CD4-positive, alpha-beta T cell treated with Interferon gamma for 1 hour (primary cell): ENCODE results near the gene EIF4G2.
"Not testable (repeated sequence)": the region's sequence is repeated elsewhere in the genome, so short reads cannot be mapped to it uniquely, and the experiment has no call there.

Experiments
- DNase-seq: peaks from one replicate; pipeline ENCODE4 v3.0.0-alpha.2; 2020

Gene EIF4G2

DNA sequence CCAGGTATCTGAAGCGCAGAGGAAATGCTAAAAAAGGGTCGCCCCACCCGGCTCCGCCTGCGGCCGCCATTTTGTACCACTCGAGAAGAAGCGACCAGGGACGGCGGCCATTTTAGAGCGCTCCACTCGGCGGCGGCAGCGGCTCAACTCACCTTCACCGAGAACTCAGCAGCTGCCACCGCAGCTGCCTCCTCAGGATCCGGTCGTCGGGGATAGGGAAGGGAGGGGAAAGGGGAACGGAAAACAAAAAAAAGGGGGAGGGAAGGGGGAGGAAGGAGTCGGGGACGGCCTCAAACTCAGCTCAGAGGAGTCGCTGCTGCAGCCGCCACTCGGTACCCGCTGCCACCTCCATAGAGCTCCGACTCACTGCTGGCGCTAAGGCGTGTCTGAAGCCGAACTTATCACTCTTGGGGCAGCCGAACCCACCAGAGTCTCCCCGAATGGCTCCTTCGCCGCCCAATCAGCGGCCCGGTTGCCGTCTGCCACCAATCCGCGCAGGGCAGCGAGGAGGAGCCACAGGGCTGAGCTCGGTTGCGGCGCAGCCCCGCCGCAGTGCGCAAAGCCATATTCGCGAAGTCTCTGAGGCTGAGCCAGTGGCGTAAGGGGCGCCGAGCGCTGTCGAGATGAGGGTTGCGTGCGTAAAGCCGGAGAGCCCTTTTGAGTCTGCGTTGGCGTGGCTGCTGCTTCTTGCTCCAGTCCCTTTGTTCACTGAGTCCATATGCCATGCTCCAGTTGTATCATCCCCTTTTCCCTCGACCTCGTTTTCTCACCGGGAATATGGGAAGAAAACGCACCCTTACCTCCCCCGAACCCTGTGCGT is at the start of gene EIF4G2:
TSS of gene EIF4G2 (minus strand) at position 374 of the 820 bp plus-strand sequence.
- peak; percentile 99 for DNase-seq

DNA sequence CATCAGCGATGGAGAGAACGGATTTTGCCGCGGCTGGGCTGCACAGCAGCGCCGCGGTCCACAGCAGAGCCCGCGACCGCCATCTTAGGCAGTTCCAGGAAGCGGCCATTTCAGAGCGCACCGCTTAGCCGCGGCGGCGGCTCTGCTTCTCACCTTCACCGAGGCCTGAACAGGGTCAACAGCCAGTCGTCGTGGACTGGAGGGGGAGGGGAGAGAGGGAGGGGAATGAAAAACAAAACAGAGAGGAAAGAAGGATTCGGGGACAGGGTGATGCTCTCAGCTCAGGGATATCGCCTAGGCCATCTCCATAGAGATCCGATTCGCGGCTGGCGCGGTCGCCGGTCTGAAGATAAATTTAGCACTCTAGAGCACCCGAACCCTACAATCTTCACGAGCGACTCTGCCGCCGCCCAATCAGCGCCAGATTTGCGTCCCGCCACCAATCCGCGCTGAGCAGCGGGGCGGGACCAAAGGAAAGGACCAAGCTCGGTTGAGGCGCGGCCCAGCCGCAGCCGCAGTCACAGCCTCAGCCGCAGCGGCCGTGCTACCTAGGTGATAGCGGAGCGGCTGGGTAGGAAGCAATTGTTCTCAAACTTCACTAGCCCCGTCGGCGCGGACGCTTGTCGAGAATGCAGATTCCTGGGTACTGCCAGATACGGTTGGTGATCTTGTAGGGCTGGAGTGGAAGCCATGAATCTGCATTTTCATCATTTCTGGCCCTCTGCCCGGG is 49.1 kb upstream of the EIF4G2 start, which contains the start of gene ZBED5:
TSS of gene ZBED5 (minus strand) at position 345 of the 730 bp plus-strand sequence. CDS start 3,108 bp downstream, outside the sequence.
- DNase-seq = peak; percentile 96

DNA sequence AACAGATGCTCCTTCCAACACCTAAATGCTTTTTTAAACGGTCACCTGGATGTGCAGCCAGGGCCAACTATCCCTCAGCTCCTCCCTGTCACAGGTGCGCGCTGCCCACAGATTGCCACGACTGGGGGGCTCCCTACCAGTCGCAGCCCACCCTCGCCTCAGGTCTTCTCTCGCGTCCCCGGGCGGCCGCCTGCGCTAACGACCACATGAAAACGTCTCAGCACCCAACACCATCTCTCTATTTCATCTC is 48.7 kb upstream of the EIF4G2 start:
- no peak for DNase-seq

DNA sequence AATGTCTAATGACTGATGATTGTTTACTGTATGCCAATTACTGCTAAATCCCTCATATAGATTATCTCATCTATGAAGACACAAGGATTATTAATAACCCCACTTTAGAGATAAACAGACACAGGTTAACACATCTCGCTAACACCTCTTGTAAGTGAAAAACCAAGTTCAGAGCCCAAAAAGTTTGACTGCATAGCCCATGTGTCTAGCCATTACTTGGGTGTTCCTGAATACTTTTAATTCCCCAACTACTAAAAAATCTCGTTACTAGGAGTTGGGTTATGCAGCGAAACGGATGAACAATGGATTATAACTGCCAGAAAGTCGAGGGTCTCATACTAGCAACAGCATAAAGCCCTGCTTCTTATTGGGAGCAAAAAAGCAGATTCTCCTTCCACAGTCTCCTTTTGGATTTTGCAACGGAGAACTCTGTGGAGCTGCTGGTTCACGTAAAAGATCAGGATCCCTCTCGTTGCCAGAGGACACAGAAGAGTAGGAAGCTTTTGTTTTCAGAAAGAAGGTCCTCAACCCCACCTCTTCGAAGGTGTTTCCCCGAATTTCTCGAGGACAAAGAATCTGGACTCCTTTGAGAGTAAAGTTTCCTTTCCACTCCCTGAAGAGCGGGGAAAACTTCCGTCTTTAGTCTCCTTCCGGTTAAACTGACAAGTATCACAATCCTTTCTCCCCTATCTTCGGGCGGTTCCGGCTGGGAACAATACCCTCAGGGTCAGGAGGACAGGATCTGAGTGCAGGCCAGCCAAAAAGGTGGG is 48.1 kb upstream of the EIF4G2 start:
- no peak for DNase-seq

DNA sequence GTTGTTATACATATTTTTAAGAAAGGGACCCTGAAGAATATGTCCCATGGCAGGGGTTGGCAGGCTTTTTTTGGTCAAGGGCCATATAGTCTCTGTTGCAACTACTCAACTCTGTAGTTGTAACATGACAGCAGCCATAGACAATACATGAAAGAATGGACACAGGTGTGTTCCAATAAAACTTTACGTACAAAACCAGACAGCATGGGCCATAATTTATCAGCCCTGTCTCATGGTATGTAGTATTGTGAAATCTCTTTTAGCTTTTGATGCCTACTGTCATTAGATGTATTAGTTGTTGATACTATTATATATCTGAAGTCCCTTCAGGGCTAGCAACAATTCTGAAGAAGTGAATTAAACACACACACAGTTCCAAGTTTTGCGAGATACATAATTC is 46.6 kb upstream of the EIF4G2 start:
- DNase-seq = no peak

DNA sequence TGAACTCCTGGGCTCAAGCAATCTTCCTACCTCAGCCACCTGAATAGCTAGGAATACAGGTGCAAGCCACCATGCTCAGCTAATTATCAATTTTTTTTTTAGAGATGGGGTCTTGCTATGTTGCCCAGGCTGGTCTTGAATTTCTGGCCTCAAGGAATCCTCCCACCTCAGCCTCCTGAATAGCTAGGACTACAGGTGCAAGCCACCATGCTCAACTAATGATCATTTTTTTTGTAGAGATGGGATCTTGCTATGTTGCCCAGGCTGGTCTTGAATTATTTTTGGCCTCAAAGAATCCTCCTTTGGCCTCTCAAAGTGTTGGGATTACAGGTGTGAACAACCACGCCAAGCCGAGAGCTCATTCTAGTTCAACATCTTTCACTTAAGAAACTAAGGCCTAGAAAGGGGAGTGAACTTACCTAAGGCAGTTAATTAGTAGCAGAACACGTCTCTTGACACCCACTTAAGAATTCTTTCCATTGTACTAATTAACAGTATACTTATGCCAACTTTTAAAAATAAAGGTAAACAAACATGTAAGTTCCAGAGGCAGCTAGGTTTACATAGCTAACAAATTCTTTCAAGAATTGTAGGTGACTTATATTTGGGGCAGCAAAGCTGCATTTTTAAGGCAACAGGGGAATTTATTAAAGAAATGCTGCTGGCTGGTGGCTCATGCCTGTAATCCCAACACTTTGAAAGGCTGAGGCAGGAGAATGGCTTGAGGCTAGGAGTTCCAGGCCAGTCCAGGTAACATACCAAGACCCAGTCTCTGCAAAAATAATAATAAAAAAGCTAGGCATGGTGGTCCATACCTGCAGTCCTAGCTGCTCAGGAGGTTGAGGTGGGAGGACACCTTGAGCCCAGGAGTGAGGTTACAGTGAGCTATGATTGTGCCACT is 39.5 kb upstream of the EIF4G2 start:
- no peak for DNase-seq

DNA sequence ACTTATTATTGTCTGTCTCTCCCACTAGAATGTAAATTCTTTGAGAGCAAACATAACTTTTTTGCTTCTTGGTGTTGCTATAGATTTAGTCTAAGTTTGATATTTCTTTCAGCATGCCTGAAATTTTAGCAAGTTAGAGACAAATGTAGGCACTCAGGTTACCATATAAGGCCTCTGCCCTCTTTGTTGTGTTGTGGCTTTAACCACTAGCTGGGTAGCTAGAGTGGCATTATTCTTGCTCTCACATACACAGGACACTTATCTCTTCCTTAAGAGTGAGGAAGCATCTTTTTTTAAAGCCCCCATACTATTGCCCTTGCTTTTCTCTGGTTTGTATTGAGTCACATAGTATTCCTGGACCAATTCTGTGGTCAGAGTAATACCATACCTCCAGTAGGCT is 37.9 kb upstream of the EIF4G2 start:
- DNase-seq = no peak

DNA sequence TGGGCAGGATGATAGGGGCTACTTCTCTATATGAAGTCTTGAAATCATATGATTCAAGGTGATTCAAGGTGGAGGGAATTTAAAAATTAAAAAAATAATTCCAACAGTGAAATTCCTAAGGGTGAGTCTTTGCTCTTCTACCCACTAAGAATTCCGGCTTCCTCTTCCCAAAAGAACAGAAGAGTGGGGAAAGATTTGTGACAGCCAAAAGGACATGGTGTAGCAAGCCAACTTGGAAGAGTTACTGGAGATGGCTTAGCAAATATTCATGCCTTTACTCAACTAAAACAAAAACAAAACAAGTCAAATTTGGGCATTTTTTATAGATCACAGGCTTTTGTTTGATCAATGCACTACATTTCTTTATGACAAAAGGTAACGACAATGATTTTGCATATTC is 36.9 kb upstream of the EIF4G2 start:
- DNase-seq = no peak

DNA sequence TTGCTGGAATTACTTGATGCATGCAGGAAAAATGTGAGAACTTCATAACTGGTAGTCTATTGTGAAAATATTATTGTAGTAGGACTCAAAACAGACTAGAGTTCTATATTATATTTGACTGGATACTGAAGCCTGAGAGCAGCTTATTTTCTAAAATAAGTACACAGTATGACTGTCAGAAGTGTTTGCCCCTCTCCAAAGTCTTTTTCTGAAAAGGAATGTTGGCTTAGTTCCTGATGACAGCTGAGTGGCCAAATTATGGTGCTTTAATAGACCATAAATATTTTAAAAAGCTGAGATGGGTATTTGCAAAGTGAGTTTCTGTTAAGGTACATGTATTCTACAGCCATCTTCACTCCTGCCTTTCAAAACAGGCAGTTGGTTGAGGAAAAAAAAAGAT is 36.1 kb upstream of the EIF4G2 start:
- DNase-seq = no peak

DNA sequence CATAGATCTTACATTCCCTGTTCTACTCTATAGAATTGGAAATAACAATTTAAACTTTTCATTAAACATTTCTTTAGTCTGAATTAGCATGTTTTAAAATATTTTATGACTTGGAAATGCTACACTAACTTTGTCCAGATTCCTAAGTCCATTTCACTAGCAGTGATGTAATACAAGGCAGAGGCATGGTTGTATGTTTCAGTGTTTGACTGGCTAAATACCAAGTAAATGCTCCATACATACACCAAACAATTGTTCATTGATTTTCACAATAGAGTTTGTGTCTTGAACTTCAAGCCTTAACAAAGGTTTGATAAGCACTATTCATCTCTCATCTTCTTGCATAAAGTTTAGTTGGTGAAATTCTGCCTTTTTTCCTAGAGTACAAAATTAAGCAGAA is 35.6 kb upstream of the EIF4G2 start:
- DNase-seq = no peak

DNA sequence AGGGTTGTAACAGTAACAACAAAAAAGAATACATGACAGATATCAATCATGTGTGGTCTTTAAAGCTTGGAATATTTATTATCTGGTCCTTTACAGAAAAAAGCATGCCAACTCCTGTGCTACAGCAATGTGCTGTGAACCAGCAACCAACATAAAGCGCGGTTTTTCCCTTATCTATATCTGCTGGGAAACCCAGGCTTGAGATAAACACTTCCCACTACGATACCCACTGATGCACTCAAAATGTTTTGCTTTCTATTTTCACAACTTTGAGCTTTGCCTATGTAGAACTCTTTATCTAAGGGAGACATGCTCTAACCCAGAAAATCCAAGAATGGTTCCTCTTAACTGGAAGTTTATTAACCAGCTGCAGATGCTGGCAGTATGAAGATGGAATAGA is 30.2 kb upstream of the EIF4G2 start:
- no peak for DNase-seq

DNA sequence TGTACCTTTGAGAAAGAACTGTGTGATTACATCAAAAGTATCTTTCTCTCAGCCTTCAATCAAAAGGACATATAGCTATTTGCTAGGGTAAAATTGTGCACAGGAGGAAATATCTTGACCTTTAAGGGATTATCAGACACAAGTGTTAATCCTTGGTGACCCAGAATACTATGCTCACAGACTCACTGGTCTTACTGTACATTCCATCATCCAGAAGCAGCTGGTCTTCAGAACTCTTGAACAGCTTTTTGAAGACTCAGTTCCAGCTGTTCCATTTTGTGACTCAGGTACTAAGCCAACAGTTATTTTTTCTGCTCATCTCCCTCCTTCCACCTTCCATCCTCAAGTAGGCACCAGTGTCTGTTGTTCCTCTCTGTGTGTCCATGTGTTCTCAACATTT is 29.4 kb upstream of the EIF4G2 start:
- no peak for DNase-seq

DNA sequence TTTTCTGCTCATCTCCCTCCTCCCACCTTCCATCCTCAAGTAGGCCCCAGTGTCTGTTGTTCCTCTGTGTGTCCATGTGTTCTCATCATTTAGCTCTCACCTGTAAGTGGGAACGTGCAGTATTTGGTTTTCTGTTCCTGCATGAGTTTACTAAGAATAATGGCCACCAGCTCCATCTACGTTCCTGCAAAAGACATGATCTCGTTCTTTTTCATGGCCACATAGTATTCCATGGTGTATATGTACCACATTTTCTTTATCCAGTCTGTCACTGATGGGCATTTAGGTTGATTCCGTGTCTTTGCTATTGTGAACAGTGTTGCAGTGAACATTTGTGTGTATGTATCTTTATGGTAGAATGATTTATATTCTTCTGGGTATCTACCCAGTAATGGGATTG is 28.2 kb upstream of the EIF4G2 start:
- DNase-seq = not testable (repeated sequence)

DNA sequence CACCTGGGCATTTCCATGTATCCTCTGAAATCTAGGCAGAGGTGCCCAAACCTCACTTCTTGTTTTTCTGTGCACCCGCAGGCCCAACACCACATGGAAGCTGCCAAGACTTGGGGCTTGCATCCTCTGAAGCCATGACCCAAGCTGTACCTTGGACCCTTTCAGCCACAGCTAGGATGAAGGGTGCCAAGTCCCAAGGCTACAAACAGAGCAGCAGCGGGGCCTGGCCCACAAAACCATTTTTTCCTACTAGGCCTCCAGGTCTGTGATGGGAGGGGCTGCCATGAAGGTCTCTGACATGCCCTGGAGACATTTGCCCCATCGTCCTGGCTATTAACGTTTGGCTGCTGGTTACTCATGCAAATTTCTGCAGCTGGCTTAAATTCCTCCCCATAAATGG is 20.4 kb upstream of the EIF4G2 start:
- no peak for DNase-seq

DNA sequence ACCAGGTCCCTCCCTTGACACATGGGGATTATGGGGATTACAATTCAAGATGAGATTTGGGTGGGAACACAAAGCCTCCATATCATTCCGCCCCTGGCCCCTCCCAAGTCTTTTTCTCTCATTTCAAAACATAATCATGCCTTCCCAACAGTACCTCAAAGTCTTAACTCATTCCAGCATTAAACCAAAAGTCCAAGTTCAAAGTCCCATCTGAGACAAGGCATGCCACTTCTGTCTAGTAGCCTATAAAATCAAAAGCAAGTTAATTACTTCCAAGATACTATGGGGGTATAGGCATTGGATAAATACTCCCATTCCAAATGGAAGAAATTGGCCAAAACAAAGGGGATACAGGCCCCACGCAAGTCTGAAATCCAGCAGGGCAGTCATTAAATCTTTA is 19.7 kb upstream of the EIF4G2 start:
- DNase-seq = no peak

DNA sequence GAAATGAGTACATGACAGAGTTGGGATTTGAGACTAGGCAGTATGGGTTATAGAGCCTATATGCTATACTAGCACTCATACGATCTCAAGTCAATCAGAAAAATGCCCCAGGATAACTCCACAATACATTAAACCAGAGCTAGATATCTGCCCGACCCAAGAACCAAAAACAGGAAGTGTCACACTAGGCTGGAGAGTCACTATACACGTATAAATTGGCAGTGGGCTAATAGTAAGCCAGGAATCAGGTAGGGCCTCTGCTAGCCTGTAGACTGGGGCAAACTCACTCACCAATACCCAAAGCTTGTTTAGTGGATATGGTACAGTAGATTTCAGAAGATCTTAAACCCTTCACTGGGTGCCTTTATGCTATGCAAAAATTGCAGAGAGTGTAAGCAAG is 16.2 kb upstream of the EIF4G2 start:
- DNase-seq = peak; percentile 4

DNA sequence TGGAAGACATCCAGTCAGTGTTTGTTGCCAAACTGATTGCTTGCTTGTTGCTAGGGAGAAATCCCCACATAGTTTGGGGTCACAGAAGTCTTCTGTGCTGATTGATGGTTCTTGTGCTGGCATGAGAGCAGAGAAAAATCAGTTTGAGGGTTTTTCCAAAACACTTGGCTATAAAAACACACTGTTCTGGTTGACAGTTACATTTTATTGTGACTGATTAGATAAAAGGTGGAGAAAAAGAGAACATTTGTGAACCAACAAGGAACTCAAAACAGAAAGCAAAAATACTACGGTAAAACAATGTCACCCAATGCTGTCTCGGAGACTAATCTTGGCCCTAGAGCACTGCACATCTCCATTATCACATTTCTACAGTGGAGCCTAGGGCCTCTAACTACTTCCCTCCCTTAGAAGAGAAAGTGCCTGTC is 14.4 kb upstream of the EIF4G2 start:
- DNase-seq = no peak

DNA sequence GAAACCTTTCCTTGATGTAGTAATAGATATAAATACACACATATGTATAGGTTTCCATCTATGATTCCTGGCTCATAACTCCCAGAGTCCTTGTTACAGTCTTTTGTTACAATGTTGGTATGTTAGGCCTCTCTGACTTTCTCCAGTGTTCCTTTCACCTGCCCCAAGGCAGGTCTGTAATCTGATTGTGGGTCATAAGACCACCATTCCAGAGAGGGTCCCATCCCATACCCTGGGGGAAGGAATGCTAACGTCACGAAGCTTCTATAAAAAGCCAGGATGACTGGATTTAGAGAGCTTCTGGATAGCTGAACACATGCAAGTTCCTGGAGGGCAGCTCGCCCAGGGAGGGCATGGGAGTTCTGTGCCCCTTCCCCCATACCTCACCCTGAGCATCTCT is 13.8 kb upstream of the EIF4G2 start:
- not testable (repeated sequence) for DNase-seq

DNA sequence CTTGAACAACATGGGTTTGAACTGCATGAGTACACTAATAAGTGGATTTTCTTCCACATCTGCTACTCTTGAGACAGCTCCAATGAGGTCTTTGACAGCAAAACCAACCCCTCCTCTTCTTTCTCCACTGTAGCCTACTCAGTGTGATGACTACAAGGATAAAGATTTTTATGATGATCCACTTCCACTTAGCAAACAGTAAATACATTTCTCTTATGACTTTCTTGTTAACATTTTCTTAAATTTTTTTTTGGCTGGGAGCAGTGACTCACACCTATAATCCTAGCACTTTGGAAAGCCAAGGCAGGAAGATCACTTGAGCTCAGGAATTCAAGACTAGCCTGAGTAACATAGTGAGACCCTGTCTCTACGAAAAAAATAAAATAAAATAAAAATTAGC is 9.9 kb upstream of the EIF4G2 start:
- DNase-seq = no peak

DNA sequence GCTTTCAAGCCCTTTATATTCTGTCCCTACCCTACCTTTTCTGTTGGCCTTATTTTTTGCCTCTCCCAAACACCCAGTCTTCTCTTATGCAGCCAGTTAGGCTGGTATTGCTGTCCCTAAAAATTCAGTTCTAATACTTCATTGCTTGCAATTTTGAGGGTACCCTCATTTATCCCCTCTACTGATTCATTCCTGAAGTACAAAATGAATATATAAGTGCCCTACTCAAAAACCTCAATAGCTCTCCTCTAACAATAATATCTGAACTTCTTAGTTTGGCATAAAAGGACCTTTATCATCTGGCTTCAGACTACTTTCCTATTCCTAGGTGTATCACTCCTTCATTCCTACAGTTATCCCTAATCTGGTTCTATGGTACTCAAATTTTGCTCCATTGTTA is 5.2 kb upstream of the EIF4G2 start:
- DNase-seq = no peak

DNA sequence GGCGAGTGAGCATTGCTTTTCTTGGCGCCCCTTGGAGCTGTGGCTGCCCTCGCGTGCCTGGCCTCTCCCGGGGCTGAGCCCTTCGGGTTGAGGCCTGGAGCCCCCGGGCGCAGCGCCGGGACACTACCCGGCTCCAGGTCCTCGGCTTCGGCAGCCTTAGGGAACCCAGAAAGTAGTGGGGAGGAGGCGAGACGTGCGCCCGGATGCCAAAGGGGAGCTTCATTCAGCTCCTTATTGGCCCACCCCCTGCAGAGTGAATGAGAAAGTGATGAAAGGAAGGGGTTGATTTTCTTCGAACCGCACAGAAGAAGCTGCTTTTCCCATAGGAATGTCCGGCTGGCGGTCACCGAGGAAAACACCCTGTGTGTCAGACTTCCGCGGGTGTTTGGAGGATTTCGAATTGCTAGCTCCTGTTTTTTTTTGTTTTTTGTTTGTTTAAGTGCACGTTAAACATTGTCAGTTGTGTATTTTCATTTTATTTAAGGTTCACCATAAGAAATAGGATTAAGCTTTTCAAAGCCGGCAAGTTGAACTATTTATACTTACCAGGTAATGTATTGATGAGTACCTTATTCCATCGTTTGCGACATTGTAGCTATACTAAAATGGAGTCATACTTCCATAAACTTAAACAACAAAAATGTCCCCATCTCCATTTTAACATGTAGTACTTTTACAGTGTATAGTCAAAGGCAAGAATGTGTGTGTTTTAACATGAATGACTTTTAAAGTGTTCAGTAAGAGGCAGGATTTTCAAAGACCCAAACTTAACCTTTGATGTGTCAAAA is 841 bp upstream of the EIF4G2 start:
- peak; percentile 15 for DNase-seq

DNA sequence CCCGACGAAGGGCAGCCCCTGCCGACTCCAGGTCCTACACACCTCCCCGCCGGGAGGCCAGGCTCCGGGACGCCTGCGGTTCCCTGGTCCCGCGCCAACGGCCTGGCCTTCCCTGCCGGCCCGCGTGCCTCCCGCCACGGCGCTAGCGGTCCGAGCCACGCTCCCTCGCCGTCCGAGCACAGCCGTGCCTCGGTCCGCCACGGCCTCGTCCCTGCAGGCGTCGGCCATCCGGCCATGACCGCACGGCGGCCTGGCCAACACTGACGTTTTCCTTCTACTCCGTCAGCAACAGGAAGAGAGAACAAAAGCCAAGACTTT is 532 bp downstream of the EIF4G2 start:
- DNase-seq = no peak
